Memory B cell (primary cell): ENCODE measurements around the gene VEGFC.

Experiments
- ATAC-seq: fragments of 150-1000 bp; cut with Tn5 transposase; 2 replicates; pipeline ENCODE4 v1.10.0; 2021; ENCODE audit warnings: low read depth, mild to moderate bottlenecking, moderate library complexity
- DNase-seq, 2 donors: peaks; one replicate each; pipeline ENCODE4 v3.0.0; 2022; ENCODE audit warnings: low spot score in 2 of 2
- H3K27ac Mint-ChIP-seq: one replicate; pipeline ENCODE4 v1.8.0; 2022; ENCODE audit warnings: mild to moderate bottlenecking, moderate library complexity, mixed read lengths
- H3K27me3 Mint-ChIP-seq: one replicate; pipeline ENCODE4 v1.8.0; 2022; ENCODE audit warnings: mixed read lengths
- H3K36me3 Mint-ChIP-seq: one replicate; pipeline ENCODE4 v1.8.0; 2022; ENCODE audit warnings: mild to moderate bottlenecking, mixed read lengths
- H3K4me1 Mint-ChIP-seq: one replicate; pipeline ENCODE4 v1.8.0; 2022; ENCODE audit warnings: mixed read lengths
- H3K4me3 Mint-ChIP-seq: one replicate; pipeline ENCODE4 v1.8.0; 2022; ENCODE audit warnings: mild to moderate bottlenecking, moderate library complexity, mixed read lengths
- H3K9me3 Mint-ChIP-seq: one replicate; pipeline ENCODE4 v1.8.0; 2022; ENCODE audit warnings: mixed read lengths

The VEGFC gene

GRCh38 chr4:176660561-176660960, 132.2 kb downstream of the VEGFC start:
- no peak overlapping the region for H3K27ac Mint-ChIP-seq
- no peak overlapping the region for H3K4me3 Mint-ChIP-seq
- no peaks in the 10 kb centered on the region for H3K9me3 Mint-ChIP-seq
- H3K36me3 Mint-ChIP-seq, result no peaks in the 10 kb centered on the region
- no peaks in the 10 kb centered on the region for H3K27me3 Mint-ChIP-seq
- ATAC-seq (no peak), DNase-seq (no peak)
- no peaks in the 10 kb centered on the region for H3K4me1 Mint-ChIP-seq

GRCh38 chr4:176656108-176656507, 136.6 kb downstream of the VEGFC start:
- no peaks in the 10 kb centered on the region for H3K4me1 Mint-ChIP-seq
- ATAC-seq (no peak), DNase-seq (no peak)
- no peak overlapping the region for H3K27ac Mint-ChIP-seq
- no peak overlapping the region for H3K4me3 Mint-ChIP-seq
- no peaks in the 10 kb centered on the region for H3K36me3 Mint-ChIP-seq
- H3K27me3 Mint-ChIP-seq, result no peaks in the 10 kb centered on the region
- H3K9me3 Mint-ChIP-seq, result no peaks in the 10 kb centered on the region

GRCh38 chr4:176654565-176655216, 138.0 kb downstream of the VEGFC start:
- H3K27ac Mint-ChIP-seq, result no peak overlapping the region
- H3K27me3 Mint-ChIP-seq, result no peaks in the 10 kb centered on the region
- no peak overlapping the region for H3K4me3 Mint-ChIP-seq
- H3K9me3 Mint-ChIP-seq, result no peaks in the 10 kb centered on the region
- no peaks in the 10 kb centered on the region for H3K4me1 Mint-ChIP-seq
- DNase-seq (no peak), ATAC-seq (no peak)
- H3K36me3 Mint-ChIP-seq, result no peaks in the 10 kb centered on the region

GRCh38 chr4:176653401-176654220, 139.1 kb downstream of the VEGFC start:
- H3K9me3 Mint-ChIP-seq, result no peaks in the 10 kb centered on the region
- no peaks in the 10 kb centered on the region for H3K27me3 Mint-ChIP-seq
- DNase-seq, result no peak
- H3K4me1 Mint-ChIP-seq, result no peaks in the 10 kb centered on the region
- H3K36me3 Mint-ChIP-seq, result no peaks in the 10 kb centered on the region
- H3K27ac Mint-ChIP-seq, result no peak overlapping the region
- H3K4me3 Mint-ChIP-seq, result no peak overlapping the region
- ATAC-seq, result no peak

- H3K27me3 Mint-ChIP-seq, result no peaks in the 10 kb centered on the region
- ATAC-seq, result no peak
Measured at GRCh38 chr4:176646311-176646710, 146.4 kb downstream of the VEGFC start.

GRCh38 chr4:176645246-176645960, 147.3 kb downstream of the VEGFC start:
- Mint-ChIP-seq H3K36me3 (no peaks in the 10 kb centered on the region), H3K4me3 (no peak overlapping the region), H3K9me3 (no peaks in the 10 kb centered on the region), H3K27ac (no peak overlapping the region), H3K27me3 (no peaks in the 10 kb centered on the region), H3K4me1 (no peaks in the 10 kb centered on the region)
- ATAC-seq (no peak), DNase-seq (no peak)

More at GRCh38 chr4:176646311-176646710, 146.4 kb downstream of the VEGFC start:
- Mint-ChIP-seq H3K4me3 (no peak overlapping the region), H3K4me1 (no peaks in the 10 kb centered on the region), H3K27ac (no peak overlapping the region), H3K9me3 (no peaks in the 10 kb centered on the region), H3K36me3 (no peaks in the 10 kb centered on the region)
- DNase-seq, result no peak

- H3K9me3 Mint-ChIP-seq, result no peaks in the 10 kb centered on the region
- ATAC-seq (no peak), DNase-seq (no peak)
- H3K27ac Mint-ChIP-seq, result no peak overlapping the region
- H3K27me3 Mint-ChIP-seq, result no peaks in the 10 kb centered on the region
- no peaks in the 10 kb centered on the region for H3K4me1 Mint-ChIP-seq
- H3K4me3 Mint-ChIP-seq, result no peak overlapping the region
- no peaks in the 10 kb centered on the region for H3K36me3 Mint-ChIP-seq
Measured at GRCh38 chr4:176642472-176642871, 150.2 kb downstream of the VEGFC start.

- no peak overlapping the region for H3K27ac Mint-ChIP-seq
- H3K4me1 Mint-ChIP-seq, result no peaks in the 10 kb centered on the region
- no peaks in the 10 kb centered on the region for H3K36me3 Mint-ChIP-seq
- ATAC-seq (no peak), DNase-seq (no peak)
- H3K4me3 Mint-ChIP-seq, result no peak overlapping the region
- no peaks in the 10 kb centered on the region for H3K9me3 Mint-ChIP-seq
- no peaks in the 10 kb centered on the region for H3K27me3 Mint-ChIP-seq
Measured at GRCh38 chr4:176641237-176641636, 151.5 kb downstream of the VEGFC start.

- DNase-seq (no peak), ATAC-seq (no peak)
- H3K9me3 Mint-ChIP-seq, result no peaks in the 10 kb centered on the region
- H3K27ac Mint-ChIP-seq, result no peak overlapping the region
- H3K4me1 Mint-ChIP-seq, result no peaks in the 10 kb centered on the region
- H3K36me3 Mint-ChIP-seq, result no peaks in the 10 kb centered on the region
- peaks cover 1% of the 10 kb centered on the region for H3K27me3 Mint-ChIP-seq
- H3K4me3 Mint-ChIP-seq, result no peak overlapping the region
Measured at GRCh38 chr4:176638992-176639391, 153.7 kb downstream of the VEGFC start.

- Mint-ChIP-seq H3K27me3 (peaks cover 1% of the 10 kb centered on the region), H3K36me3 (no peaks in the 10 kb centered on the region), H3K4me1 (no peaks in the 10 kb centered on the region), H3K4me3 (no peak overlapping the region), H3K9me3 (no peaks in the 10 kb centered on the region), H3K27ac (no peak overlapping the region)
- DNase-seq (no peak), ATAC-seq (no peak)
Measured at GRCh38 chr4:176636292-176636691, 156.4 kb downstream of the VEGFC start.

- ATAC-seq (no peak), DNase-seq (no peak)
- Mint-ChIP-seq H3K4me3 (no peak overlapping the region), H3K27me3 (peaks cover 1% of the 10 kb centered on the region), H3K36me3 (no peaks in the 10 kb centered on the region), H3K27ac (no peak overlapping the region), H3K4me1 (no peaks in the 10 kb centered on the region), H3K9me3 (no peaks in the 10 kb centered on the region)
Measured at GRCh38 chr4:176635372-176636261, 157.1 kb downstream of the VEGFC start.
